Measurements from ENCODE around the gene VRK3. TPM values are rescaled to one million over a fixed set of nuclear protein-coding genes. Genes with fewer than 3 reads are reported as not detected.
"Not testable (repeated sequence)": the region's sequence is repeated elsewhere in the genome, so short reads cannot be mapped to it uniquely, and the experiment has no call there.

VRK3 gene
- total RNA-seq, 1 donor from 2014 or later, result 25.5 TPM

GRCh38 chr19:49987159-49987698, 37.9 kb downstream of the VRK3 start:
- peak; percentile 96 for DNase-seq

GRCh38 chr19:49986354-49986753, 38.8 kb downstream of the VRK3 start:
- no peak for DNase-seq

GRCh38 chr19:49985871-49986270, 39.3 kb downstream of the VRK3 start:
- DNase-seq, result peak; percentile 48

- no peak for DNase-seq
These were observed 40.7 kb downstream of the VRK3 start for GRCh38 chr19:49984491-49984890.

GRCh38 chr19:49983645-49984229, 41.4 kb downstream of the VRK3 start:
- peak; percentile 75 for DNase-seq

GRCh38 chr19:49981603-49982593, 43.3 kb downstream of the VRK3 start:
- DNase-seq, result no peak

- DNase-seq, result no peak
These were observed 46.8 kb downstream of the VRK3 start for GRCh38 chr19:49978324-49978723.

GRCh38 chr19:49977881-49978280, 47.3 kb downstream of the VRK3 start:
- no peak for DNase-seq

GRCh38 chr19:49977076-49977475, 48.1 kb downstream of the VRK3 start:
- no peak for DNase-seq

- no peak for DNase-seq
These were observed 48.7 kb downstream of the VRK3 start for GRCh38 chr19:49976496-49976895.

GRCh38 chr19:49975051-49975450, 50.1 kb downstream of the VRK3 start:
- DNase-seq, result no peak

GRCh38 chr19:49973987-49974386, 51.2 kb downstream of the VRK3 start:
- DNase-seq, result no peak

GRCh38 chr19:49972841-49973240, 52.3 kb downstream of the VRK3 start:
- no peak for DNase-seq

- DNase-seq, result no peak
These were observed 53.2 kb downstream of the VRK3 start for GRCh38 chr19:49971991-49972411.

GRCh38 chr19:49969355-49969754, 55.8 kb downstream of the VRK3 start:
- DNase-seq, result not testable (repeated sequence)

GRCh38 chr19:49968279-49968922, 56.8 kb downstream of the VRK3 start:
- DNase-seq, result no peak

GRCh38 chr19:49960980-49961379, 64.2 kb downstream of the VRK3 start, which contains the start of gene SIGLEC11:
Gene SIGLEC11, minus strand, starts transcription at chr19:49961172. Its CDS starts 91 bp downstream, at chr19:49961081.
- DNase-seq, result not testable (repeated sequence)

- not testable (repeated sequence) for DNase-seq
These were observed 65.3 kb downstream of the VRK3 start for GRCh38 chr19:49959892-49960291.

- DNase-seq, result not testable (repeated sequence)
These were observed 66.6 kb downstream of the VRK3 start for GRCh38 chr19:49958596-49958995.

GRCh38 chr19:49958144-49958543, 67.0 kb downstream of the VRK3 start:
- DNase-seq, result not testable (repeated sequence)

- no peak for DNase-seq
These were observed 67.8 kb downstream of the VRK3 start for GRCh38 chr19:49957262-49957915.

- no peak for DNase-seq
These were observed 69.1 kb downstream of the VRK3 start for GRCh38 chr19:49956115-49956495.
